Gastroesophageal sphincter (tissue), 4 donors: ENCODE data around the gene MYO1H. TPM values are rescaled to one million over a fixed set of nuclear protein-coding genes. Genes with fewer than 3 reads are reported as not detected.

Experiments
- ATAC-seq: fragments of 150-250 bp; one replicate; pipeline ENCODE4 v1.9.1; 2016; ENCODE audit warnings: mild to moderate bottlenecking, moderate library complexity
- H3K27ac ChIP-seq, 4 donors: fragments of 200-600 bp; sonication (generic) in 3 of 4; 1 replicate in 3 of 4; 2 replicates in 1 of 4; pipeline ENCODE4 v1.5.1; 2016 to 2019
- H3K27me3 ChIP-seq: fragments of 200-600 bp; sonication (generic); one replicate; pipeline ENCODE4 v1.5.1; 2019
- H3K36me3 ChIP-seq, 2 donors: fragments of 200-600 bp; sonication (generic); one replicate each; pipeline ENCODE4 v1.5.1; 2019; ENCODE audit warnings: control low read depth in 1 of 2
- H3K4me1 ChIP-seq, 3 donors: fragments of 200-600 bp; sonication (generic); 1 replicate in 2 of 3; 2 replicates in 1 of 3; pipeline ENCODE4 v1.5.1; 2016 to 2019; ENCODE audit warnings: control low read depth in 2 of 3
- H3K4me3 ChIP-seq, 2 donors: fragments of 200-600 bp; sonication (generic); one replicate each; pipeline ENCODE4 v1.5.1; 2019; ENCODE audit warnings: mild to moderate bottlenecking in 1 of 2, moderate library complexity in 1 of 2
- H3K9me3 ChIP-seq, 3 donors: fragments of 200-600 bp; sonication (generic); one replicate each; pipeline ENCODE4 v1.5.1; 2017 to 2019; ENCODE audit warnings: control low read depth in 2 of 3
- EP300 ChIP-seq: sonication (generic); formaldehyde crosslinking; IDR thresholded peaks from one replicate; pipeline ENCODE4 v1.6.1; 2017; ENCODE audit warnings: antibody characterized with exemption, mild to moderate bottlenecking
- POLR2A ChIP-seq, 2 donors: fragments of 450-650 bp; IDR thresholded peaks; one replicate each; pipeline ENCODE4 v1.6.1; 2017; ENCODE audit warnings: antibody characterized with exemption in 2 of 2, mild to moderate bottlenecking in 2 of 2, moderate library complexity in 1 of 2
- POLR2AphosphoS5 ChIP-seq: sonication (generic); formaldehyde crosslinking; IDR thresholded peaks from one replicate; pipeline ENCODE4 v1.6.1; 2017; ENCODE audit warnings: antibody characterized with exemption
- WGBS, 2 donors: methylation state at CpG; one replicate each; pipeline ENCODE4 v1.1.5; 2018; ENCODE audit warnings: low coverage in 1 of 2; 5-methylcytosine and 5-hydroxymethylcytosine counted together
- total RNA-seq, 4 donors: library from RNA; depleted of rRNA; stranded (reverse); fragments of >200 nt; gene quantifications; one replicate each; pipeline ENCODE4 v1.1.0, GENCODE V29; 2016
- TF ChIP-seq, protein P1 (sequence below), 4 experiments: fragments of 200-600 bp in 2 of 4; fragments of 450-650 bp in 2 of 4; sonication (generic) in 1 of 4; IDR thresholded peaks; one replicate each; pipeline ENCODE4 v1.5.1; 2017 to 2019; ENCODE audit warnings: antibody characterized with exemption in 4 of 4, mild to moderate bottlenecking in 2 of 4, moderate library complexity in 2 of 4

MYO1H gene
- total RNA-seq, 4 donors from 2014 or later: not detected

DNA sequence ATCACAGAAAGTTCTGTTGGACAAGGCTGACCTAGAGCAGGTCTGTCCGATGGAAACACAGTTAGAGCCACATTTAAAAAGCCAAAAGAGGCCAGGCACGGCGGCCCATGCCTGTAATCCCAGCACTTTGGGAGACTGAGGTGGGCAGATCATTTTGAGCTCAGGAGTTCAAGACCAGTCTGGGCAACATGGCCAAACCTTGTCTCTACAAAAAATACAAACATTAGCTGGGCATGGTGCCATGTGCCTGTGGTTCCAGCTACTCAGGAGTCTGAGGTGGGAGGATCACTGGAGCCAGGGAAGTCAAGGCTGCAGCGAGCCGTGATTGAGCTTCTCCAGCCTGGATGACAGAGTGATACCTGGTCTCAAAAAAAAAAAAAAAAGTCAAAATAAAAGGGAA is 144.7 kb downstream of the MYO1H start:
- H3K4me3 ChIP-seq: no peak overlapping the region
- TF ChIP-seq EP300 (no peak), POLR2A (IDR thresholded peaks at IDR 0.05) (no peak), POLR2AphosphoS5 (no peak)
- TF ChIP-seq, protein P1, sequence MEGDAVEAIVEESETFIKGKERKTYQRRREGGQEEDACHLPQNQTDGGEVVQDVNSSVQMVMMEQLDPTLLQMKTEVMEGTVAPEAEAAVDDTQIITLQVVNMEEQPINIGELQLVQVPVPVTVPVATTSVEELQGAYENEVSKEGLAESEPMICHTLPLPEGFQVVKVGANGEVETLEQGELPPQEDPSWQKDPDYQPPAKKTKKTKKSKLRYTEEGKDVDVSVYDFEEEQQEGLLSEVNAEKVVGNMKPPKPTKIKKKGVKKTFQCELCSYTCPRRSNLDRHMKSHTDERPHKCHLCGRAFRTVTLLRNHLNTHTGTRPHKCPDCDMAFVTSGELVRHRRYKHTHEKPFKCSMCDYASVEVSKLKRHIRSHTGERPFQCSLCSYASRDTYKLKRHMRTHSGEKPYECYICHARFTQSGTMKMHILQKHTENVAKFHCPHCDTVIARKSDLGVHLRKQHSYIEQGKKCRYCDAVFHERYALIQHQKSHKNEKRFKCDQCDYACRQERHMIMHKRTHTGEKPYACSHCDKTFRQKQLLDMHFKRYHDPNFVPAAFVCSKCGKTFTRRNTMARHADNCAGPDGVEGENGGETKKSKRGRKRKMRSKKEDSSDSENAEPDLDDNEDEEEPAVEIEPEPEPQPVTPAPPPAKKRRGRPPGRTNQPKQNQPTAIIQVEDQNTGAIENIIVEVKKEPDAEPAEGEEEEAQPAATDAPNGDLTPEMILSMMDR (IDR thresholded peaks at IDR 0.05): no peak
- H3K4me1 ChIP-seq: no peaks in the 10 kb centered on the region
- no peak overlapping the region for H3K27ac ChIP-seq
- H3K27me3 ChIP-seq: no peaks in the 10 kb centered on the region
- H3K36me3 ChIP-seq: peaks cover 12 to 99% of the 10 kb centered on the region in 2 donors
- H3K9me3 ChIP-seq: no peaks in the 10 kb centered on the region
- WGBS, 2 donors: 69 to 80% methylated on average over 2 to 3 of the region's 5 CpGs
- ATAC-seq: no peak

DNA sequence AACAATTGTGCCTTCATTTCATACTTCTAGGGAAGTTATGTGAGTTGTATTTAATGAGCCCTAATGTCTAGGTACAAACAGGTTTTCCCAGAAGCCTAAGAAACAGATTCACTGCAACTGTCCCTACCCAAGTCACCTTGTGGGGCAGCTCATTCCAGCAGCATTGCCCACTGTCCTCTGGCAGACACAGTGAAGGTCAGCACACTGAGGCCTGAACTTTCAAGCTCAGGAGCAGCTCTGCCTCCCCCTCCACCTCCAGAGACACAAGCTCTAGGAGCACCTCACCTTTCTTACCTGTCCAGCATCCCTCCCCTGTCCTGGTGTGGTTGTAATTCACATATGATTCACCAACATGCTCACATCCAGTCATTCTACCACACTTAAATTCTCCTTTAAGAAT is 145.4 kb downstream of the MYO1H start:
- no peak overlapping the region for H3K4me3 ChIP-seq
- no peak for ATAC-seq
- no peaks in the 10 kb centered on the region for H3K27me3 ChIP-seq
- H3K36me3 ChIP-seq: peaks cover 8 to 99% of the 10 kb centered on the region in 2 donors
- no peaks in the 10 kb centered on the region for H3K4me1 ChIP-seq
- no peak overlapping the region for H3K27ac ChIP-seq
- H3K9me3 ChIP-seq: no peaks in the 10 kb centered on the region
- TF ChIP-seq POLR2AphosphoS5 (no peak), EP300 (no peak), POLR2A (IDR thresholded peaks at IDR 0.05) (no peak)
- TF ChIP-seq, protein P1 (IDR thresholded peaks at IDR 0.05): no peak

DNA sequence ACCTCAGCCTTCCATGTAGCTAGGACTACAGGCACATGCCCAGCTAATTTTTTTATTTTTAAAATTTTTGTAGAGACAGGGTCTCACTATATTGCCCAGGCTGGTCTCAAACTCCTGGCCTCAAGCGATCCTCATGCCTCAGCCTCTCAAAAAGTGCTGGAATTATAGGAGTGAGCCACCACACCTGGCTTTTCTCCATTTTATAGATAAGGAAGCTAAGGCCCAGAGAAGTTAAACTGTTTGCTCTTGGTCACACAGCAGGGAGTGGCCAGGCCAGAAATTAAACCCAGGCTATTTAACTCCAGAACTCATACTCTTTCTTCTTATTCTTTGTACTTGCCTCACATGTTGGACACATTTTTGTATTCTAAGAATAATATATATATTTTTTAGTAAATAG is 146.2 kb downstream of the MYO1H start:
- TF ChIP-seq, protein P1 (IDR thresholded peaks at IDR 0.05): no peak
- no peak for TF ChIP-seq POLR2AphosphoS5
- TF ChIP-seq POLR2A (IDR thresholded peaks at IDR 0.05): no peak
- TF ChIP-seq EP300: no peak
- 90 to 100% methylated on average over 1 of the region's 1 CpG for WGBS, 2 donors
- peaks cover 3 to 99% of the 10 kb centered on the region in 2 donors for H3K36me3 ChIP-seq
- H3K9me3 ChIP-seq: no peaks in the 10 kb centered on the region
- H3K4me3 ChIP-seq: no peak overlapping the region
- ATAC-seq: no peak
- H3K27ac ChIP-seq: no peak overlapping the region
- no peaks in the 10 kb centered on the region for H3K4me1 ChIP-seq
- no peaks in the 10 kb centered on the region for H3K27me3 ChIP-seq

DNA sequence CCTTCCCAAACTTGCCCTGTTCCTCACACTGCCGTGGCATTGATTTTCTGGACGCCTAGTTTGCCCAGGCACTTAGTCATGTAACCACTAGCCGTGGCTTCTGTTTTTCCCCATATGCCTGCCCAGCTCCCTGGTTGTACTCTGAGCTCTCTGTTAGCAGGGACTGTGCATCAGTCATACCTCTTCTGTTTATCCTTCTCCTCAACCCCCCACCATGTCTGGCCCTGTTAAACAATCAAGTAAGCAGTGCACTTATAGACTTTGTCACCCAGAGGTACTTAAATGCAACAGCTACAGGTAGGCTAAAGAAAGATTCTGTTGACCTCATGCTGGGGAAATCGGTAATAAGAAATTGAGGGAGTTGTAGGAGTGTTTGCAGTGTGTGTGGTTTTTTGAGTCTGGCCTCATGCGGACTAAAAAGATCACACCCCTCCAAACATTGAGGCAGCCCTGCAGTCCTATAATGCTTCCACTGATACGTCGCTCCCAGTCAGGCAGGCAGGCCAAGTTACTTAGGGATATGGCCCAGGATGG is 146.7 kb downstream of the MYO1H start:
- Histone ChIP-seq H3K36me3 (peaks cover 0 to 99% of the 10 kb centered on the region in 2 donors), H3K27me3 (no peaks in the 10 kb centered on the region), H3K4me3 (no peak overlapping the region), H3K4me1 (no peaks in the 10 kb centered on the region), H3K27ac (no peak overlapping the region), H3K9me3 (no peaks in the 10 kb centered on the region)
- WGBS, 2 donors: 87 to 93% methylated on average over 6 to 7 of the region's 7 CpGs
- TF ChIP-seq EP300 (no peak), POLR2A (IDR thresholded peaks at IDR 0.05) (no peak), POLR2AphosphoS5 (no peak)
- TF ChIP-seq, protein P1 (IDR thresholded peaks at IDR 0.05): no peak
- ATAC-seq: no peak

DNA sequence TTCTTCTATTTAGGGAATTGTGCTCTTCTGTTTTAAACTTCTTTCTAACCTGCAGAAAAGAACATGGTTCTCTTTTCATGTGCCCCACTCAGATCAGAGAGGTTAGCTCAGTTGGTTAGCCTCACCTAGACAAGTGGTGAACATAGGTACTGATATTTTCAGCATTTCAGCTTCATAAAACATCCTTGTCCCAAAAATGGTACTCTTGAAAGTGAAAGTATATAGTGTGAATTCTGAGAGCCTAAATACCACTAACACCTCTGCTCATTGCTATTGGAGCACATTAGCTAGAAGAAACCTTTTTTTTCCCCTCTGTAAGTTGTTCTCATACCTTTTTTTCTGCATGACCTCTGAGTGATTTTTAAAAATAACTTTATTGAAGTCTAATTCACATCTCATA is 147.3 kb downstream of the MYO1H start:
- H3K4me1 ChIP-seq: no peaks in the 10 kb centered on the region
- H3K27me3 ChIP-seq: no peaks in the 10 kb centered on the region
- no peak for TF ChIP-seq EP300
- TF ChIP-seq, protein P1 (IDR thresholded peaks at IDR 0.05): no peak
- no peak for TF ChIP-seq POLR2A (IDR thresholded peaks at IDR 0.05)
- TF ChIP-seq POLR2AphosphoS5: no peak
- no peak overlapping the region for H3K4me3 ChIP-seq
- no peak for ATAC-seq
- no peak overlapping the region for H3K27ac ChIP-seq
- H3K9me3 ChIP-seq: no peaks in the 10 kb centered on the region
- H3K36me3 ChIP-seq: peaks cover 0 to 99% of the 10 kb centered on the region in 2 donors
